ENCODE data around the gene EGFR.

GRCh38 chr7:55162476-55162875, 143.7 kb downstream of the EGFR start:
- TF ChIP-seq POLR2A (IDR thresholded peaks at IDR 0.05) = no peak
- TF ChIP-seq, protein P1, sequence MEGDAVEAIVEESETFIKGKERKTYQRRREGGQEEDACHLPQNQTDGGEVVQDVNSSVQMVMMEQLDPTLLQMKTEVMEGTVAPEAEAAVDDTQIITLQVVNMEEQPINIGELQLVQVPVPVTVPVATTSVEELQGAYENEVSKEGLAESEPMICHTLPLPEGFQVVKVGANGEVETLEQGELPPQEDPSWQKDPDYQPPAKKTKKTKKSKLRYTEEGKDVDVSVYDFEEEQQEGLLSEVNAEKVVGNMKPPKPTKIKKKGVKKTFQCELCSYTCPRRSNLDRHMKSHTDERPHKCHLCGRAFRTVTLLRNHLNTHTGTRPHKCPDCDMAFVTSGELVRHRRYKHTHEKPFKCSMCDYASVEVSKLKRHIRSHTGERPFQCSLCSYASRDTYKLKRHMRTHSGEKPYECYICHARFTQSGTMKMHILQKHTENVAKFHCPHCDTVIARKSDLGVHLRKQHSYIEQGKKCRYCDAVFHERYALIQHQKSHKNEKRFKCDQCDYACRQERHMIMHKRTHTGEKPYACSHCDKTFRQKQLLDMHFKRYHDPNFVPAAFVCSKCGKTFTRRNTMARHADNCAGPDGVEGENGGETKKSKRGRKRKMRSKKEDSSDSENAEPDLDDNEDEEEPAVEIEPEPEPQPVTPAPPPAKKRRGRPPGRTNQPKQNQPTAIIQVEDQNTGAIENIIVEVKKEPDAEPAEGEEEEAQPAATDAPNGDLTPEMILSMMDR (IDR thresholded peaks at IDR 0.05) = no peak

Measured in adrenal gland (tissue), 5 donors.